HG02870 (cell line): ENCODE measurements around the gene PLA2G4D.

Experiments used
- ATAC-seq: cut with Tn5 transposase; IDR thresholded peaks from one replicate; pipeline ENCODE4 v1.9.1; 2021; ENCODE audit warnings: mild to moderate bottlenecking, moderate library complexity; ENCODE audit not compliant: unreplicated experiment

The PLA2G4D gene

GRCh38 chr15:42032376-42033213 is 61.8 kb downstream of the PLA2G4D start:
- no peak for ATAC-seq

- no peak for ATAC-seq
Measured at GRCh38 chr15:42031198-42031915, 63.0 kb downstream of the PLA2G4D start.

GRCh38 chr15:42027521-42027920 is 66.8 kb downstream of the PLA2G4D start:
- ATAC-seq = no peak

- ATAC-seq = no peak
Measured at GRCh38 chr15:42024303-42024702, 70.1 kb downstream of the PLA2G4D start.

- ATAC-seq = no peak
Measured at GRCh38 chr15:42021593-42021992, 72.8 kb downstream of the PLA2G4D start.

GRCh38 chr15:42020713-42021273 is 73.6 kb downstream of the PLA2G4D start, which contains the start of gene PLA2G4E:
PLA2G4E (minus strand) TSS chr15:42021042; CDS start chr15:42021030, 12 bp downstream.
- no peak for ATAC-seq

- ATAC-seq = no peak
Measured at GRCh38 chr15:42018306-42019224, 75.8 kb downstream of the PLA2G4D start.
